HL-60 (cell line): ENCODE measurements around the gene KLHL30.

ENCODE experiments used
- DNase-seq, 2 experiments: peaks; one replicate each; pipeline ENCODE4 v3.0.0-alpha.2; 2010 to 2020; ENCODE audit warnings: low read depth in 1 of 2, low spot score in 1 of 2
- H3K27ac ChIP-seq: fragments of 250-450 bp; sonication (Bioruptor Pico); replicated peaks from 2 replicates; pipeline ENCODE4 v1.5.1; 2020; ENCODE audit warnings: mild to moderate bottlenecking, moderate library complexity
- H3K27me3 ChIP-seq: fragments of 250-450 bp; sonication (Bioruptor Pico); 2 replicates; pipeline ENCODE4 v1.5.1; 2021; ENCODE audit warnings: mild to moderate bottlenecking, moderate library complexity; ENCODE audit not compliant: insufficient read depth, poor library complexity, severe bottlenecking
- H3K4me3 ChIP-seq: replicated peaks from 2 replicates; pipeline ENCODE4 v1.5.1; 2011; ENCODE audit warnings: mild to moderate bottlenecking, control low read depth, low read length; ENCODE audit not compliant: insufficient read depth
- GABPA ChIP-seq: IDR thresholded peaks from 2 replicates; pipeline ENCODE4 v1.6.1; 2012; ENCODE audit warnings: low read depth
- POLR2AphosphoS5 ChIP-seq: IDR thresholded peaks from 2 replicates; pipeline ENCODE4 v1.6.1; 2012; ENCODE audit warnings: low read depth
- SPI1 ChIP-seq: IDR thresholded peaks from 2 replicates; pipeline ENCODE4 v1.6.1; 2012; ENCODE audit warnings: low read depth, mild to moderate bottlenecking, borderline replicate concordance
- TF ChIP-seq, protein P1 (sequence below): IDR thresholded peaks from one replicate; pipeline ENCODE4 v1.5.1; 2011; ENCODE audit warnings: low read length, control low read depth, inconsistent platforms; ENCODE audit not compliant: insufficient read depth
- TF ChIP-seq, protein P2 (sequence below): IDR thresholded peaks from 2 replicates; pipeline ENCODE4 v1.6.1; 2012; ENCODE audit warnings: low read depth; ENCODE audit not compliant: insufficient replicate concordance

Gene KLHL30

DNA sequence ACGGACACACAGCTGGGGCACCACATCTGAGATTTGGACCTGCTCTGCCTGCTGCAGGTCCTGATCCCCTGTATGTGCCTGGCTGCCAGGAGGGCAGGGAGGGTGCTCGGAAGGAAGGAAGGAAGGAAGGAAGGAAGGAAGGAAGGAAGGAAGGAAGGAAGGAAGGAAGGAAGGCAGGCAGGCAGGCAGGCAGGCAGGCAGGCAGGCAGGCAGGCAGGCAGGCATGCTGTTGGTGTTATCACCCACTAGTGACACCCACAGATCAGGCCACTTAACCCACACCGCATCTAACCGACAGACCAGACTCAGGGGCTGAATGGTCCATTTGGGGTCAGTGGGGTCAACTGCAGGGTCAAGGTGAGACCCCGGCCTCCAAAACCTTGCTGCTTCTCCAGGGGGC is 5.8 kb downstream of the KLHL30 start:
- H3K27me3 ChIP-seq: no peaks in the 10 kb centered on the region
- no peak overlapping the region for H3K27ac ChIP-seq
- no peak for DNase-seq
- no peak for TF ChIP-seq SPI1
- TF ChIP-seq GABPA: no peak
- no peak for TF ChIP-seq POLR2AphosphoS5
- TF ChIP-seq, protein P1, sequence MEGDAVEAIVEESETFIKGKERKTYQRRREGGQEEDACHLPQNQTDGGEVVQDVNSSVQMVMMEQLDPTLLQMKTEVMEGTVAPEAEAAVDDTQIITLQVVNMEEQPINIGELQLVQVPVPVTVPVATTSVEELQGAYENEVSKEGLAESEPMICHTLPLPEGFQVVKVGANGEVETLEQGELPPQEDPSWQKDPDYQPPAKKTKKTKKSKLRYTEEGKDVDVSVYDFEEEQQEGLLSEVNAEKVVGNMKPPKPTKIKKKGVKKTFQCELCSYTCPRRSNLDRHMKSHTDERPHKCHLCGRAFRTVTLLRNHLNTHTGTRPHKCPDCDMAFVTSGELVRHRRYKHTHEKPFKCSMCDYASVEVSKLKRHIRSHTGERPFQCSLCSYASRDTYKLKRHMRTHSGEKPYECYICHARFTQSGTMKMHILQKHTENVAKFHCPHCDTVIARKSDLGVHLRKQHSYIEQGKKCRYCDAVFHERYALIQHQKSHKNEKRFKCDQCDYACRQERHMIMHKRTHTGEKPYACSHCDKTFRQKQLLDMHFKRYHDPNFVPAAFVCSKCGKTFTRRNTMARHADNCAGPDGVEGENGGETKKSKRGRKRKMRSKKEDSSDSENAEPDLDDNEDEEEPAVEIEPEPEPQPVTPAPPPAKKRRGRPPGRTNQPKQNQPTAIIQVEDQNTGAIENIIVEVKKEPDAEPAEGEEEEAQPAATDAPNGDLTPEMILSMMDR: no peak
- TF ChIP-seq, protein P2, sequence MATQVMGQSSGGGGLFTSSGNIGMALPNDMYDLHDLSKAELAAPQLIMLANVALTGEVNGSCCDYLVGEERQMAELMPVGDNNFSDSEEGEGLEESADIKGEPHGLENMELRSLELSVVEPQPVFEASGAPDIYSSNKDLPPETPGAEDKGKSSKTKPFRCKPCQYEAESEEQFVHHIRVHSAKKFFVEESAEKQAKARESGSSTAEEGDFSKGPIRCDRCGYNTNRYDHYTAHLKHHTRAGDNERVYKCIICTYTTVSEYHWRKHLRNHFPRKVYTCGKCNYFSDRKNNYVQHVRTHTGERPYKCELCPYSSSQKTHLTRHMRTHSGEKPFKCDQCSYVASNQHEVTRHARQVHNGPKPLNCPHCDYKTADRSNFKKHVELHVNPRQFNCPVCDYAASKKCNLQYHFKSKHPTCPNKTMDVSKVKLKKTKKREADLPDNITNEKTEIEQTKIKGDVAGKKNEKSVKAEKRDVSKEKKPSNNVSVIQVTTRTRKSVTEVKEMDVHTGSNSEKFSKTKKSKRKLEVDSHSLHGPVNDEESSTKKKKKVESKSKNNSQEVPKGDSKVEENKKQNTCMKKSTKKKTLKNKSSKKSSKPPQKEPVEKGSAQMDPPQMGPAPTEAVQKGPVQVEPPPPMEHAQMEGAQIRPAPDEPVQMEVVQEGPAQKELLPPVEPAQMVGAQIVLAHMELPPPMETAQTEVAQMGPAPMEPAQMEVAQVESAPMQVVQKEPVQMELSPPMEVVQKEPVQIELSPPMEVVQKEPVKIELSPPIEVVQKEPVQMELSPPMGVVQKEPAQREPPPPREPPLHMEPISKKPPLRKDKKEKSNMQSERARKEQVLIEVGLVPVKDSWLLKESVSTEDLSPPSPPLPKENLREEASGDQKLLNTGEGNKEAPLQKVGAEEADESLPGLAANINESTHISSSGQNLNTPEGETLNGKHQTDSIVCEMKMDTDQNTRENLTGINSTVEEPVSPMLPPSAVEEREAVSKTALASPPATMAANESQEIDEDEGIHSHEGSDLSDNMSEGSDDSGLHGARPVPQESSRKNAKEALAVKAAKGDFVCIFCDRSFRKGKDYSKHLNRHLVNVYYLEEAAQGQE: no peak
- no peak overlapping the region for H3K4me3 ChIP-seq

DNA sequence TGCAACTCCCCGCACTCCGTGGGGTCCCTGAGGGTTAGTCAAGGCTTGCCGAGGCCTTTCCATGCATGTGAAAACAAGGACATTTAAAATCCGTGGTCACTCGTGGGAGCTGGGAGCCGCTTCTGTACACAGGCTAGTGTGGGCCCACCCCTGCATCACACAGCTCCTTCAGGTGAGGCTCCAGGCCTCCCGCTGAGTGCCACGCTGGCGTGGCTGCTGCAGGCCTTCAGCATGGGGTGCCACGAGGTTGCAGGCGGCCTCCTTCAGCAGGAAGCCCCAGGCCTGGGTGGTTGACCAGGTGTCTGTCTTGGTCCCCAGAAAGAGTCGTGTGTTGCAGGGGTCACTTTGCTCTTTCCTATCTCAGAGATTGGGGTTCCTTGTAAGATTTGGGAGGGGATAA is 6.6 kb downstream of the KLHL30 start:
- DNase-seq: no peak
- TF ChIP-seq, protein P2: no peak
- TF ChIP-seq GABPA: no peak
- no peak for TF ChIP-seq POLR2AphosphoS5
- no peak for TF ChIP-seq SPI1
- TF ChIP-seq, protein P1: no peak
- H3K4me3 ChIP-seq: no peak overlapping the region
- H3K27me3 ChIP-seq: no peaks in the 10 kb centered on the region
- no peak overlapping the region for H3K27ac ChIP-seq

DNA sequence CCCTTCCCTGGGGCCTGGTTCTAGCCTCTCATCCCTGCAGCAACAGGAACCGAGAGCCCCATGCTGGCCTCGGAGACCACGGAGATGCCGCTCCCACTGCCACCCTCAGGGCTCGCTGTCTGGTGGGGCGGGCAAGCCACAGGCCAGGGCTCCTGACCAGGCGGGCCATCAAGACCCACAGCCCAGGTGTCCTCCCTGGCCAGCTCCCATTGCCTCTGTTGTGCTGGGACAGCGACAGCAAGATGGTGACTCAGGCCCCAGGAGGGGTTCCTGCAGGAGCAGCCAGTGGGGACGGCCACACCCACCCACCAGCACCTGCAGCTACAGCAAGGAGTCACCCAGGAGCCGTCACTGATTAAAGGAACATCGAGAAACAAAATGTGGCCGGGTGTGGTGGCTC is 7.4 kb downstream of the KLHL30 start:
- no peak for DNase-seq
- Histone ChIP-seq H3K27ac (no peak overlapping the region), H3K4me3 (no peak overlapping the region), H3K27me3 (no peaks in the 10 kb centered on the region)
- TF ChIP-seq, protein P1: no peak
- TF ChIP-seq, protein P2: no peak
- no peak for TF ChIP-seq SPI1
- no peak for TF ChIP-seq POLR2AphosphoS5
